Measurements from ENCODE around the gene CFAP45. TPM values are rescaled to one million over a fixed set of nuclear protein-coding genes. Genes with fewer than 3 reads are reported as not detected.

The CFAP45 gene
- polyA plus RNA-seq, 1 donor, result 0.30 TPM

GRCh38 chr1:159872891-159873290 lies 27.1 kb downstream of the CFAP45 start:
- DNase-seq, result no peak
- Histone ChIP-seq H3K9me3 (ENCODE audit: control insufficient read depth, low read depth, low read length) (no peaks in the 10 kb centered on the region), H3K27ac (ENCODE audit: low read length) (no peak overlapping the region), H3K36me3 (ENCODE audit: control insufficient read depth, insufficient read depth, low read length) (no peaks in the 10 kb centered on the region), H3K4me3 (ENCODE audit: low read length) (no peak overlapping the region), H3K4me1 (ENCODE audit: control insufficient read depth, insufficient read depth, low read length) (peaks cover 5% of the 10 kb centered on the region), H3K27me3 (ENCODE audit: control insufficient read depth, insufficient read depth, low read length) (peaks cover 7% of the 10 kb centered on the region)
- no CpG with 5 or more reads among the region's 15 CpGs for WGBS (ENCODE audit: insufficient coverage, low lambda C conversion rate)

- Histone ChIP-seq H3K4me1 (ENCODE audit: control insufficient read depth, insufficient read depth, low read length) (peaks cover 17% of the 10 kb centered on the region), H3K4me3 (ENCODE audit: low read length) (no peak overlapping the region), H3K9me3 (ENCODE audit: control insufficient read depth, low read depth, low read length) (no peaks in the 10 kb centered on the region), H3K36me3 (ENCODE audit: control insufficient read depth, insufficient read depth, low read length) (no peaks in the 10 kb centered on the region), H3K27ac (ENCODE audit: low read length) (no peak overlapping the region), H3K27me3 (ENCODE audit: control insufficient read depth, insufficient read depth, low read length) (peaks cover 7% of the 10 kb centered on the region)
- DNase-seq, result no peak
- WGBS (ENCODE audit: insufficient coverage, low lambda C conversion rate), result no CpG with 5 or more reads among the region's 5 CpGs
These were observed 29.3 kb downstream of the CFAP45 start for GRCh38 chr1:159870704-159871103.

- no peaks in the 10 kb centered on the region for H3K9me3 ChIP-seq (ENCODE audit: control insufficient read depth, low read depth, low read length)
- no peaks in the 10 kb centered on the region for H3K36me3 ChIP-seq (ENCODE audit: control insufficient read depth, insufficient read depth, low read length)
- no peak overlapping the region for H3K4me3 ChIP-seq (ENCODE audit: low read length)
- 100% methylated on average over 1 of the region's 1 CpG for WGBS (ENCODE audit: insufficient coverage, low lambda C conversion rate)
- peaks cover 17% of the 10 kb centered on the region for H3K4me1 ChIP-seq (ENCODE audit: control insufficient read depth, insufficient read depth, low read length)
- no peak for DNase-seq
- no peak overlapping the region for H3K27ac ChIP-seq (ENCODE audit: low read length)
- H3K27me3 ChIP-seq (ENCODE audit: control insufficient read depth, insufficient read depth, low read length), result peaks cover 7% of the 10 kb centered on the region
These were observed 30.4 kb downstream of the CFAP45 start for GRCh38 chr1:159869607-159870006.

GRCh38 chr1:159869173-159869572 lies 30.8 kb downstream of the CFAP45 start:
- DNase-seq, result no peak
- H3K36me3 ChIP-seq (ENCODE audit: control insufficient read depth, insufficient read depth, low read length), result no peaks in the 10 kb centered on the region
- H3K9me3 ChIP-seq (ENCODE audit: control insufficient read depth, low read depth, low read length), result no peaks in the 10 kb centered on the region
- H3K27ac ChIP-seq (ENCODE audit: low read length), result no peak overlapping the region
- no peak overlapping the region for H3K4me3 ChIP-seq (ENCODE audit: low read length)
- WGBS (ENCODE audit: insufficient coverage, low lambda C conversion rate), result no CpG with 5 or more reads among the region's 4 CpGs
- peaks cover 17% of the 10 kb centered on the region for H3K4me1 ChIP-seq (ENCODE audit: control insufficient read depth, insufficient read depth, low read length)
- peaks cover 7% of the 10 kb centered on the region for H3K27me3 ChIP-seq (ENCODE audit: control insufficient read depth, insufficient read depth, low read length)

GRCh38 chr1:159868766-159869165 lies 31.2 kb downstream of the CFAP45 start:
- Histone ChIP-seq H3K27ac (ENCODE audit: low read length) (no peak overlapping the region), H3K9me3 (ENCODE audit: control insufficient read depth, low read depth, low read length) (no peaks in the 10 kb centered on the region), H3K4me3 (ENCODE audit: low read length) (no peak overlapping the region), H3K4me1 (ENCODE audit: control insufficient read depth, insufficient read depth, low read length) (peaks cover 17% of the 10 kb centered on the region), H3K36me3 (ENCODE audit: control insufficient read depth, insufficient read depth, low read length) (no peaks in the 10 kb centered on the region), H3K27me3 (ENCODE audit: control insufficient read depth, insufficient read depth, low read length) (peaks cover 7% of the 10 kb centered on the region)
- no peak for DNase-seq
- no CpG with 5 or more reads among the region's 3 CpGs for WGBS (ENCODE audit: insufficient coverage, low lambda C conversion rate)

GRCh38 chr1:159867664-159868026 lies 32.3 kb downstream of the CFAP45 start:
- Histone ChIP-seq H3K4me3 (ENCODE audit: low read length) (no peak overlapping the region), H3K9me3 (ENCODE audit: control insufficient read depth, low read depth, low read length) (no peaks in the 10 kb centered on the region), H3K27ac (ENCODE audit: low read length) (peak overlapping the region; percentile 54), H3K36me3 (ENCODE audit: control insufficient read depth, insufficient read depth, low read length) (no peaks in the 10 kb centered on the region), H3K27me3 (ENCODE audit: control insufficient read depth, insufficient read depth, low read length) (peaks cover 3% of the 10 kb centered on the region), H3K4me1 (ENCODE audit: control insufficient read depth, insufficient read depth, low read length) (peaks cover 17% of the 10 kb centered on the region)
- no CpG with 5 or more reads among the region's 9 CpGs for WGBS (ENCODE audit: insufficient coverage, low lambda C conversion rate)
- DNase-seq, result peak; percentile 85 to 93

GRCh38 chr1:159866905-159867663 lies 32.9 kb downstream of the CFAP45 start:
- DNase-seq, result no peak
- H3K4me1 ChIP-seq (ENCODE audit: control insufficient read depth, insufficient read depth, low read length), result peaks cover 17% of the 10 kb centered on the region
- H3K9me3 ChIP-seq (ENCODE audit: control insufficient read depth, low read depth, low read length), result no peaks in the 10 kb centered on the region
- H3K27ac ChIP-seq (ENCODE audit: low read length), result peak overlapping the region; percentile 34
- no peak overlapping the region for H3K4me3 ChIP-seq (ENCODE audit: low read length)
- H3K36me3 ChIP-seq (ENCODE audit: control insufficient read depth, insufficient read depth, low read length), result no peaks in the 10 kb centered on the region
- WGBS (ENCODE audit: insufficient coverage, low lambda C conversion rate), result 100% methylated on average over 3 of the region's 14 CpGs
- H3K27me3 ChIP-seq (ENCODE audit: control insufficient read depth, insufficient read depth, low read length), result peaks cover under 1% of the 10 kb centered on the region

GRCh38 chr1:159866066-159866465 lies 33.9 kb downstream of the CFAP45 start:
- Histone ChIP-seq H3K27me3 (ENCODE audit: control insufficient read depth, insufficient read depth, low read length) (no peaks in the 10 kb centered on the region), H3K9me3 (ENCODE audit: control insufficient read depth, low read depth, low read length) (no peaks in the 10 kb centered on the region), H3K27ac (ENCODE audit: low read length) (no peak overlapping the region), H3K4me1 (ENCODE audit: control insufficient read depth, insufficient read depth, low read length) (peaks cover 17% of the 10 kb centered on the region), H3K36me3 (ENCODE audit: control insufficient read depth, insufficient read depth, low read length) (no peaks in the 10 kb centered on the region), H3K4me3 (ENCODE audit: low read length) (no peak overlapping the region)
- WGBS (ENCODE audit: insufficient coverage, low lambda C conversion rate), result no CpG with 5 or more reads among the region's 1 CpG
- no peak for DNase-seq

- Histone ChIP-seq H3K36me3 (ENCODE audit: control insufficient read depth, insufficient read depth, low read length) (no peaks in the 10 kb centered on the region), H3K4me1 (ENCODE audit: control insufficient read depth, insufficient read depth, low read length) (peaks cover 27% of the 10 kb centered on the region), H3K27ac (ENCODE audit: low read length) (no peak overlapping the region), H3K27me3 (ENCODE audit: control insufficient read depth, insufficient read depth, low read length) (no peaks in the 10 kb centered on the region), H3K4me3 (ENCODE audit: low read length) (no peak overlapping the region), H3K9me3 (ENCODE audit: control insufficient read depth, low read depth, low read length) (no peaks in the 10 kb centered on the region)
- WGBS (ENCODE audit: insufficient coverage, low lambda C conversion rate), result no CpG with 5 or more reads among the region's 2 CpGs
- no peak for DNase-seq
These were observed 35.7 kb downstream of the CFAP45 start for GRCh38 chr1:159864262-159864661.

- DNase-seq, result no peak
- peaks cover 18% of the 10 kb centered on the region for H3K4me1 ChIP-seq (ENCODE audit: control insufficient read depth, insufficient read depth, low read length)
- H3K9me3 ChIP-seq (ENCODE audit: control insufficient read depth, low read depth, low read length), result no peaks in the 10 kb centered on the region
- H3K36me3 ChIP-seq (ENCODE audit: control insufficient read depth, insufficient read depth, low read length), result no peaks in the 10 kb centered on the region
- no peaks in the 10 kb centered on the region for H3K27me3 ChIP-seq (ENCODE audit: control insufficient read depth, insufficient read depth, low read length)
- H3K4me3 ChIP-seq (ENCODE audit: low read length), result no peak within 1 kb of the TSS
- WGBS (ENCODE audit: insufficient coverage, low lambda C conversion rate), result no CpG with 5 or more reads among the region's 4 CpGs
- H3K27ac ChIP-seq (ENCODE audit: low read length), result no peak within 1 kb of the TSS
These were observed 37.4 kb downstream of the CFAP45 start, which contains the start of gene VSIG8 for GRCh38 chr1:159862557-159862956. TSS of gene VSIG8 (minus strand) at chr1:159862657. CDS start at chr1:159862521, 136 bp downstream.

- Histone ChIP-seq H3K27me3 (ENCODE audit: control insufficient read depth, insufficient read depth, low read length) (no peaks in the 10 kb centered on the region), H3K36me3 (ENCODE audit: control insufficient read depth, insufficient read depth, low read length) (no peaks in the 10 kb centered on the region), H3K27ac (ENCODE audit: low read length) (no peak overlapping the region), H3K9me3 (ENCODE audit: control insufficient read depth, low read depth, low read length) (no peaks in the 10 kb centered on the region), H3K4me3 (ENCODE audit: low read length) (no peak overlapping the region), H3K4me1 (ENCODE audit: control insufficient read depth, insufficient read depth, low read length) (peaks cover 13% of the 10 kb centered on the region)
- WGBS (ENCODE audit: insufficient coverage, low lambda C conversion rate), result no CpG with 5 or more reads among the region's 5 CpGs
- no peak for DNase-seq
These were observed 37.9 kb downstream of the CFAP45 start for GRCh38 chr1:159862031-159862430.
